Activated B cell treated with CpG ODN at 0.5 μM for 24 hours (primary cell): ENCODE data around the gene ZBTB17. TPM values are rescaled to one million over a fixed set of nuclear protein-coding genes. Genes with fewer than 3 reads are reported as not detected.

Source experiments
- ATAC-seq: fragments of 200-7000 bp; cut with Tn5 transposase; one replicate; pipeline ENCODE4 v1.10.0; 2021; ENCODE audit warnings: low read depth, mild to moderate bottlenecking, moderate library complexity
- CTCF ChIA-PET: fragments of 350-600 bp; sonication (Branson Sonifier 250); formaldehyde crosslinking; loops from one replicate; lab custom pipeline; 2021; ENCODE audit warnings: antibody characterized with exemption; lab: Charles Lee
- POLR2A ChIA-PET: fragments of 350-600 bp; sonication (Branson Sonifier 250); formaldehyde crosslinking; loops from one replicate; lab custom pipeline; 2021; ENCODE audit warnings: antibody characterized with exemption; lab: Charles Lee
- DNase-seq: peaks from one replicate; pipeline ENCODE4 v3.0.0; 2022
- H3K27ac Mint-ChIP-seq: one replicate; pipeline ENCODE4 v1.8.0; 2020; ENCODE audit warnings: mixed read lengths
- H3K27me3 Mint-ChIP-seq: one replicate; pipeline ENCODE4 v1.8.0; 2021; ENCODE audit warnings: mixed read lengths
- H3K36me3 Mint-ChIP-seq: one replicate; pipeline ENCODE4 v1.8.0; 2021; ENCODE audit warnings: low read depth, mixed read lengths
- H3K4me1 Mint-ChIP-seq: one replicate; pipeline ENCODE4 v1.8.0; 2021; ENCODE audit warnings: mixed read lengths
- H3K4me3 Mint-ChIP-seq: one replicate; pipeline ENCODE4 v1.8.0; 2020; ENCODE audit warnings: mild to moderate bottlenecking, mixed read lengths
- H3K9me3 Mint-ChIP-seq: one replicate; pipeline ENCODE4 v1.8.0; 2020; ENCODE audit warnings: mixed read lengths
- CTCF ChIP-seq: fragments of 200-600 bp; IDR thresholded peaks from one replicate; pipeline ENCODE4 v1.8.0; 2022; ENCODE audit warnings: antibody characterized with exemption, mild to moderate bottlenecking
- intact Hi-C: fragments of 100-400 bp; cut with micrococcal nuclease; formaldehyde crosslinking; loops from one replicate; pipeline ENCODE4 v1.15.1; 2024
- total RNA-seq: library from RNA; stranded (reverse); gene quantifications from 2 replicates; pipeline ENCODE4 v1.2.3, GENCODE V29; 2022

ZBTB17 gene
- total RNA-seq, 1 donor from 2014 or later = 121 TPM

GRCh38 chr1:16009678-16010077 is 33.8 kb upstream of the ZBTB17 start:
- Mint-ChIP-seq H3K4me1 (peaks cover 46% of the 10 kb centered on the region), H3K9me3 (no peaks in the 10 kb centered on the region), H3K4me3 (no peak overlapping the region), H3K36me3 (no peaks in the 10 kb centered on the region), H3K27ac (no peak overlapping the region), H3K27me3 (no peaks in the 10 kb centered on the region)
- DNase-seq (no peak), ATAC-seq (no peak)
- intact Hi-C loops = loop anchor here (1.0 to 5.0 kb wide), 6 partner anchors 24 to 235 kb away; no protein-coding TSS in a partner anchor
- CTCF ChIA-PET = interaction anchor here (0.7 to 1.5 kb wide), 4 partner anchors 48 to 218 kb away, joined by 3 to 4 read pairs (median 3); no protein-coding TSS in a partner anchor
- POLR2A ChIA-PET = interaction anchor here (0.6 kb wide), 1 partner anchor 33 kb away, joined by 3 read pairs; no protein-coding TSS in a partner anchor
- TF ChIP-seq CTCF = no peak

GRCh38 chr1:16009030-16009460 is 33.1 kb upstream of the ZBTB17 start:
- POLR2A ChIA-PET = no interaction called here
- H3K4me1 Mint-ChIP-seq = peaks cover 40% of the 10 kb centered on the region
- no peak overlapping the region for H3K27ac Mint-ChIP-seq
- H3K9me3 Mint-ChIP-seq = no peaks in the 10 kb centered on the region
- no peaks in the 10 kb centered on the region for H3K27me3 Mint-ChIP-seq
- CTCF ChIA-PET = interaction anchor here (0.7 to 2.2 kb wide), 5 partner anchors 47 to 217 kb away, joined by 3 to 6 read pairs (median 4); no protein-coding TSS in a partner anchor
- TF ChIP-seq CTCF = peak; percentile 84
- peak; percentile 33 for ATAC-seq
- H3K4me3 Mint-ChIP-seq = no peak overlapping the region
- no peaks in the 10 kb centered on the region for H3K36me3 Mint-ChIP-seq
- peak; percentile 67 for DNase-seq
- intact Hi-C loops = loop anchor here (1.0 to 5.0 kb wide), 6 partner anchors 24 to 235 kb away; no protein-coding TSS in a partner anchor

GRCh38 chr1:16007671-16008341 is 31.9 kb upstream of the ZBTB17 start:
- Mint-ChIP-seq H3K4me3 (no peak overlapping the region), H3K27me3 (no peaks in the 10 kb centered on the region), H3K27ac (no peak overlapping the region), H3K9me3 (no peaks in the 10 kb centered on the region), H3K4me1 (peaks cover 34% of the 10 kb centered on the region), H3K36me3 (no peaks in the 10 kb centered on the region)
- ChIA-PET CTCF (interaction anchor here (0.6 to 2.2 kb wide), 9 partner anchors 32 to 869 kb away, joined by 3 to 6 read pairs (median 3); partner anchors contain the start of genes FAM131C and ZBTB17), POLR2A (interaction anchor here (0.5 to 1.6 kb wide), 4 partner anchors 33 to 234 kb away, joined by 3 to 8 read pairs (median 4); no protein-coding TSS in a partner anchor)
- no peak for ATAC-seq
- DNase-seq = no peak
- intact Hi-C loops = loop anchor here (5.0 kb wide), 1 partner anchor 41 kb away; no protein-coding TSS in a partner anchor
- TF ChIP-seq CTCF = no peak

GRCh38 chr1:16006552-16007485 is 30.9 kb upstream of the ZBTB17 start:
- CTCF ChIA-PET = interaction anchor here (0.6 to 2.2 kb wide), 8 partner anchors 31 to 870 kb away, joined by 3 to 6 read pairs (median 3); partner anchors contain the start of genes FAM131C and ZBTB17
- H3K27ac Mint-ChIP-seq = peak overlapping the region; percentile 27
- H3K27me3 Mint-ChIP-seq = no peaks in the 10 kb centered on the region
- peaks cover 26% of the 10 kb centered on the region for H3K4me1 Mint-ChIP-seq
- no peaks in the 10 kb centered on the region for H3K9me3 Mint-ChIP-seq
- POLR2A ChIA-PET = interaction anchor here (0.5 to 3.2 kb wide), 4 partner anchors 32 to 235 kb away, joined by 3 to 19 read pairs (median 4); partner anchors contain the start of gene ZBTB17
- no peak for TF ChIP-seq CTCF
- DNase-seq (no peak), ATAC-seq (peak; percentile 51)
- H3K4me3 Mint-ChIP-seq = peak overlapping the region; percentile 26
- intact Hi-C loops = loop anchor here (5.0 kb wide), 1 partner anchor 40 kb away; no protein-coding TSS in a partner anchor
- H3K36me3 Mint-ChIP-seq = no peaks in the 10 kb centered on the region
